Measurements from ENCODE around the gene DNAH8.
"Not testable (repeated sequence)": the region's sequence is repeated elsewhere in the genome, so short reads cannot be mapped to it uniquely, and the experiment has no call there.

Gene DNAH8

GRCh38 chr6:38912378-38912777 lies 197.3 kb downstream of the DNAH8 start:
- no peak for DNase-seq

GRCh38 chr6:38915205-38915925 lies 200.3 kb downstream of the DNAH8 start:
- DNase-seq, result no peak

GRCh38 chr6:38921540-38921939 lies 206.4 kb downstream of the DNAH8 start:
- DNase-seq, result not testable (repeated sequence)

- DNase-seq, result no peak
Observed at GRCh38 chr6:38924791-38925509, 209.8 kb downstream of the DNAH8 start.

GRCh38 chr6:38929560-38929959 lies 214.4 kb downstream of the DNAH8 start:
- DNase-seq, result no peak

- peak; percentile 14 for DNase-seq
Observed at GRCh38 chr6:38933426-38933825, 218.3 kb downstream of the DNAH8 start.

- no peak for DNase-seq
Observed at GRCh38 chr6:38935051-38935450, 219.9 kb downstream of the DNAH8 start.

GRCh38 chr6:38937839-38938613 lies 222.9 kb downstream of the DNAH8 start:
- DNase-seq, result no peak

- no peak for DNase-seq
Observed at GRCh38 chr6:38938741-38939140, 223.6 kb downstream of the DNAH8 start.

GRCh38 chr6:38942442-38942841 lies 227.3 kb downstream of the DNAH8 start:
- no peak for DNase-seq

- no peak for DNase-seq
Observed at GRCh38 chr6:38942965-38943364, 227.9 kb downstream of the DNAH8 start.

GRCh38 chr6:38943964-38944363 lies 228.9 kb downstream of the DNAH8 start:
- no peak for DNase-seq

- DNase-seq, result no peak
Observed at GRCh38 chr6:38944655-38945279, 229.7 kb downstream of the DNAH8 start.

- DNase-seq, result no peak
Observed at GRCh38 chr6:38955861-38956260, 240.8 kb downstream of the DNAH8 start.

GRCh38 chr6:38957426-38957825 lies 242.3 kb downstream of the DNAH8 start:
- DNase-seq, result no peak

GRCh38 chr6:38959138-38959537 lies 244.0 kb downstream of the DNAH8 start:
- DNase-seq, result no peak

- DNase-seq, result no peak
Observed at GRCh38 chr6:38968702-38969149, 253.6 kb downstream of the DNAH8 start.

GRCh38 chr6:38973178-38974057 lies 258.3 kb downstream of the DNAH8 start:
- peak; percentile 39 for DNase-seq

GRCh38 chr6:38974389-38975151 lies 259.5 kb downstream of the DNAH8 start:
- DNase-seq, result no peak

- DNase-seq, result no peak
Observed at GRCh38 chr6:38975621-38976049, 260.5 kb downstream of the DNAH8 start.

- no peak for DNase-seq
Observed at GRCh38 chr6:38976051-38976450, 260.9 kb downstream of the DNAH8 start.

Data from NCI-H1694 treated with DMSO at 0.1 percent for 48 hours (cell line).